Activated T-helper 2 cell treated with anti-CD3 and anti-CD28 coated beads, Interferon-gamma antibody, Interleukin-2, Interleukin-4, amounts not matched to agents 10 μg/mL and 5 μg/mL and 100 μg/mL, durations not matched to agents 14 hours and 24 hours and 36 hours (primary cell): Measurements from ENCODE around the gene PHACTR4. TPM values are rescaled to one million over a fixed set of nuclear protein-coding genes. Genes with fewer than 3 reads are reported as not detected.
"Not testable (repeated sequence)": the region's sequence is repeated elsewhere in the genome, so short reads cannot be mapped to it uniquely, and the experiment has no call there.

Source experiments
- DNase-seq: peaks from one replicate; pipeline ENCODE4 v3.0.0; 2021; ENCODE audit warnings: low spot score
- H3K27ac Mint-ChIP-seq: one replicate; pipeline ENCODE4 v1.8.0; 2021; ENCODE audit warnings: mixed read lengths
- H3K27me3 Mint-ChIP-seq: one replicate; pipeline ENCODE4 v1.8.0; 2021; ENCODE audit warnings: low read depth, mixed read lengths
- H3K36me3 Mint-ChIP-seq: one replicate; pipeline ENCODE4 v1.8.0; 2021; ENCODE audit warnings: low read depth, mixed read lengths
- H3K4me1 Mint-ChIP-seq: one replicate; pipeline ENCODE4 v1.8.0; 2021; ENCODE audit warnings: low read depth, mixed read lengths
- H3K4me3 Mint-ChIP-seq: one replicate; pipeline ENCODE4 v1.8.0; 2021; ENCODE audit warnings: low read depth, mild to moderate bottlenecking, moderate library complexity, mixed read lengths
- H3K9me3 Mint-ChIP-seq: one replicate; pipeline ENCODE4 v1.8.0; 2021; ENCODE audit warnings: mixed read lengths
- intact Hi-C: fragments of 100-400 bp; cut with micrococcal nuclease; formaldehyde crosslinking; loops from one replicate; pipeline ENCODE4 v1.15.1; 2023
- total RNA-seq: library from RNA; stranded (reverse); gene quantifications from 2 replicates; pipeline ENCODE4 v1.2.3, GENCODE V29; 2022

The PHACTR4 gene
- 30.2 and 32.1 TPM in 2 replicates for total RNA-seq

DNA sequence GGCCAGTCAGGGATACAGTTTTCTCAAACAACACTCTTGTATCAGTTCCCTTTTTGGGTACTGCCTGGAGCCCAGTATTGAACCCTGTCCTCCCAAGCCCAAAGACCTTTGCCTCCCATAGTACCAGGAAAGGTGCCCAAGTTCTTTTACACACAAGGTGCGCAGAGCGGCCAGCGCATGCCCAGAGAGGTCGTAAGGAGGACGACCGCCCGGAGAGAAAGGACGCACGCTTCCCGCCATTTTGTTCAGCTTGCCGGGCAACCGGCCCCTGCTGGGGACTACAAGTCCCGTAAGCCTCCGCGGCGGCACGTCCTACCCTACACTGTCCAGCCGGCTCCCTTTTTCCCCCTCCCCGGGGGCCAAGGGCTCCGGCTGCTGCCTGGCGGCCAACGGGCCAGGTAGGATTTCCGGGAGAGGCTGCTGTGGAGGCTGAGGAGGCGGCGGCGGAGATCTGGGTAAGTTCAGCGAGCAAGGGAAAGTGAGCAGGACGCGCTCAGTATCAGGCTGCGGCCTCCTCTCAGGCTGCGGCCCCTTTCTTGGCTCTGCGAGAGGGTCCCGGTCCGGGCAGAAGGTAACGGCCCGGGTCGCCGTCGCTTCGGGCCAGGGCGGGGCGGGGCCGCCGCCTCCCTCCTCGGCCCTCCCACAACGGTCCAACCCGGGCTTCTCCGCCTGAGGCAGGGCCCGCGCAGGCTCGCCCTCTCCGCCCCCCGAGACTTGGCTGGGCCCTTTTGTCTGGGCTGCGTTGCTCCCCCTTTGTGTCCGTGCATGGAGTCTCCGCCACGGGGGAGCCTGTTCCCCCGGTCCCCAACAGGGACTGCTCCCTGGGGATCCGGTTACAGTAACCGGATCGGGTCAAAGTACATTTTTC lies at the start of gene PHACTR4:
Gene PHACTR4 (plus strand): TSS at position 370 of the 868 bp plus-strand sequence. CDS start 37,708 bp downstream, outside the sequence.
- Mint-ChIP-seq H3K36me3 (peaks cover 15% of the 10 kb centered on the region), H3K27ac (peak within 1 kb of the TSS; percentile 93), H3K4me3 (peak within 1 kb of the TSS; percentile 91), H3K4me1 (peaks cover 26% of the 10 kb centered on the region), H3K9me3 (no peaks in the 10 kb centered on the region), H3K27me3 (no peaks in the 10 kb centered on the region)
- DNase-seq, result peak; percentile 77
- intact Hi-C loops, result loop anchor here (2.0 kb wide), 3 partner anchors 121 to 273 kb away; partner anchors contain the start of gene TAF12

DNA sequence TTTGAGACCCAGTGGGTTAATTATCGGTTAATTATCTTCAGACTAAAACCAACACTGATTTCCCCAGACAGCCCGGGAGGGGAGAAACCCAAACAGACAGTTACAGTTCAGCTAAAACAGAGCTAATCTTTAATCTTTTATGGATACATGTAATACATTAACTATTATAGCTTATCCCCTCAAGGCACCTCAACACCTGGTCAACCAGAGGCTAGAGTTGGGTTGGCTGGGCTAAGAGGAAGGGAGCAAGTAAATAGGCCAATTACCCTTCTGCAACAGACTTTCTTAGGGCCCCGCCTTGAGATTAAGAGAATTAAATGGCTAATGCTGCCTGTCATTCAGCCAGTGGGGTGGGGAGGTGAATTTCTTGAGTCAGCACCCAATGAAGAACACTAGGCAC lies 47.3 kb upstream of the PHACTR4 start:
- DNase-seq, result no peak
- H3K36me3 Mint-ChIP-seq, result no peaks in the 10 kb centered on the region
- H3K27me3 Mint-ChIP-seq, result peaks cover 2% of the 10 kb centered on the region
- H3K4me1 Mint-ChIP-seq, result peaks cover 3% of the 10 kb centered on the region
- no peak overlapping the region for H3K4me3 Mint-ChIP-seq
- intact Hi-C loops, result no loop called here
- no peaks in the 10 kb centered on the region for H3K9me3 Mint-ChIP-seq
- H3K27ac Mint-ChIP-seq, result no peak overlapping the region

DNA sequence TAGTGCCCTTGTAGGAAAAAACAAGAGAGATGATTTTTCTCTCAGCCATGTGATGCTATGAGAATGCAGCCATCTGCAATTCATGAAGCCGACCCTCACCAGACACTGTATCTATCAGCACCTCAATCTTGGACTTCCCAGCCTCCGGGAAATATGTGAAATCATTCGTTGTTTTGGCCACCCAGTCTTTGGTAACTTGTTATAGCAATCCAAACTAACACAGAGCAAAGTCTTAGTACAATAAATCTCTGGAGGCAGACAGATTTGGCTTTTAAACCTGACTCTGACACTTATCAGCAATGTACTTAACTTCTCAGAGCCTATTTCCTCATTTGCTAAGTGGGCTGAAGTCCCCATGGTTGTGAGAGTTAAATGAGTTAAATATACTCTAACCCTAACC lies 45.8 kb upstream of the PHACTR4 start:
- no peak for DNase-seq
- Mint-ChIP-seq H3K36me3 (peaks cover 3% of the 10 kb centered on the region), H3K4me1 (peaks cover 5% of the 10 kb centered on the region), H3K27ac (no peak overlapping the region), H3K4me3 (no peak overlapping the region), H3K27me3 (peaks cover 2% of the 10 kb centered on the region), H3K9me3 (no peaks in the 10 kb centered on the region)
- intact Hi-C loops, result no loop called here

DNA sequence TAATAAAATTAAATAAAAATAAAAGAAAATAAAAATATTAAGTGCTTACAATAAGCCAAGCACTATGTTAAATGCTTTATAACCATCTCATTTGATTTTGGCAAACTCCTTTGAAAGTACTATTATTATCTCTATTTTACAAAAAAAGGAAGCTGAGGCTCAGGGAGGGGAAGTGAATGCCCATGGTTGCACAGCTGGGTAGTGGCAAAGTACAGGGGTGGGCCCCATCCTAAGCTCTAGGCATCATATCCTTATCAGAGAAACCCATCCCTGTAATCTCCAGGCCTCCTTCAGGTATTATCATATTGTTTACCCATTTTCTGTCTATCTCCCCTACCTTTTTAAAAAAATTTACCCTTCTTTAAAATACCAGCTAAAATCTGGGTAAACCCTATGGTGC lies 43.0 kb upstream of the PHACTR4 start:
- DNase-seq, result no peak
- peaks cover under 1% of the 10 kb centered on the region for H3K27me3 Mint-ChIP-seq
- H3K36me3 Mint-ChIP-seq, result peaks cover 16% of the 10 kb centered on the region
- H3K27ac Mint-ChIP-seq, result no peak overlapping the region
- intact Hi-C loops, result no loop called here
- H3K4me3 Mint-ChIP-seq, result no peak overlapping the region
- no peaks in the 10 kb centered on the region for H3K9me3 Mint-ChIP-seq
- peaks cover 15% of the 10 kb centered on the region for H3K4me1 Mint-ChIP-seq

DNA sequence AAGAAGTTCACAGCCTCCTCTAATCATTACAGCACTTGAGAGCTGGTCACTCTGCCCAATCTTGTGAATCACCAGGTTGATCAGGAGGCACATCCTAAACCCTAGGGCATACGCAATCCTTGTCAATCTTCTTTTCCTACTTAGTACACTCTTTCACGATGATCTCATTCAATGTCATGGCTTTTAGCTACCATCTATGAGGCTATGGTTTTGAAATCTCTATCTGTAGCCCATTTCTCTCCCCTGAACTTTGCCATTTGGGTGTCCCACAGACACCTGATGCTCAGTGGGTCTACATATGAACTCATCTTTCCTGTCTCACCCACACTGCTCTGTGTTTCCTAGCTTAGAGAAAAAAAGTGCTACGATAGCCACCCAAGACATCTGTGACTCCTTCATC lies 42.6 kb upstream of the PHACTR4 start:
- DNase-seq, result no peak
- Mint-ChIP-seq H3K4me1 (peaks cover 17% of the 10 kb centered on the region), H3K4me3 (no peak overlapping the region), H3K27ac (no peak overlapping the region), H3K36me3 (peaks cover 21% of the 10 kb centered on the region), H3K9me3 (no peaks in the 10 kb centered on the region), H3K27me3 (no peaks in the 10 kb centered on the region)
- intact Hi-C loops, result loop anchor here (1.0 kb wide), 1 partner anchor 78 kb away; no protein-coding TSS in a partner anchor

DNA sequence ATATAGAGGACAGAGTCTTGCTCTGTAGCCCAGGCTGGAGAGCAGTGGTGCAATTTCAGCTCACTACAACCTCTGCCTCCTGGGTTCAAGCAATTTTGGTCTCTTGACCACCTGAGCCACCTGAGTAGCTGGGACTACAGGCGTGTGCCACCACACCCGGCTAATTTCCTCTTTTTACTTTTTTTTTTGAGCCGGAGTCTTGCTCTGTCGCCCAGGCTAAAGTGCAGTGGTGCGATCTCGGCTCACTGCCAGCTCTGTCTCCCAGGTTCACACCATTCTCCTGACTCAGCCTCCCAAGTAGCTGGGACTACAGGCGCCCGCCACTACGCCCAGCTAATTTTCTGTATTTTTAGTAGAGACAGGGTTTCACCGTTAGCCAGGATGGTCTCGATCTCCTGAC lies 42.1 kb upstream of the PHACTR4 start:
- not testable (repeated sequence) for H3K27me3 Mint-ChIP-seq, H3K4me3 Mint-ChIP-seq, H3K9me3 Mint-ChIP-seq, DNase-seq
- intact Hi-C loops, result loop anchor here (1.0 kb wide), 1 partner anchor 78 kb away; no protein-coding TSS in a partner anchor
- Mint-ChIP-seq H3K36me3 (peaks cover 25% of the 10 kb centered on the region), H3K27ac (peak overlapping the region; percentile 10), H3K4me1 (peaks cover 19% of the 10 kb centered on the region)

- intact Hi-C loops, result loop anchor here (2.0 kb wide), 1 partner anchor 69 kb away; the partner anchor contains the start of gene SESN2
- DNase-seq, result no peak
- peaks cover 27% of the 10 kb centered on the region for H3K4me1 Mint-ChIP-seq
- H3K27ac Mint-ChIP-seq, result peak overlapping the region; percentile 97
- no peaks in the 10 kb centered on the region for H3K27me3 Mint-ChIP-seq
- H3K4me3 Mint-ChIP-seq, result peak overlapping the region; percentile 93
- H3K9me3 Mint-ChIP-seq, result no peaks in the 10 kb centered on the region
- peaks cover 33% of the 10 kb centered on the region for H3K36me3 Mint-ChIP-seq
These were observed 41.3 kb upstream of the PHACTR4 start for GRCh38 chr1:28328228-28328648.

DNA sequence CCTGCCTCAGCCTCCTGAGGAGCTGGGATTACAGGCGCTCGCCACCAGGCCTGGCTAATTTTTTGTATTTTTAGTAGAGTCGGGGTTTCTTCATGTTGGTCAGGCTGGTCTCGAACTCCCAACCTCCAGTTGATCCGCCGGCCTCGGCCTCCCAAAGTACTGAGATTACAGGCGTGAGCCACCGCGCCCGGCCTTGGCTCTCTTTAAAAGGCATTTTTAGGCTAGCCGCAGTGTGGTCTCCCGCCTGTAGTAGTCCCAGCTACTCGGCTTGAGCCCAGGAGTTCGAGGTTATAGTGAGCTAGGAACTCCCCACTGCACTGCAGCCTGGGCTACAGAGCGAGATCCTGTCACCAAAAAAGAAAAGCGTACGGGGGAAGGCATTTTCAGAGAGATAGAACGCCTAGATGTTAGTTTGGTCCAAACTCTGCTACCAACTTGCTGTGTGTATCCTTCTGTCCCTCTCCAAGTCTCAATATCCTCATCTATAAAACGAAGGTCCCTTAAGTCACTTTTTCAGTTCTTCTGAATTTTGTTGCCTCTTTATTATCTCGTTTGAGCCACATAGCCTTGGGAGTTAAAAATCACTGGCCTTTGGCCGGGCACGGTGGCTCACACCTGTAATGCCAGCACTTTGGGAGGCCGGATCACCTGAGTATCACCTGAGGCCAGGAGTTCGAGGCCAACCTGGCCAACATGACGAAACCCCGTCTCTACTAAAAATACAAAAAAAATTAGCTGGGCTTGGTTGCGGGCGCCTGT lies 40.0 kb upstream of the PHACTR4 start:
- H3K36me3 Mint-ChIP-seq, result peaks cover 42% of the 10 kb centered on the region
- peak overlapping the region; percentile 93 for H3K4me3 Mint-ChIP-seq
- DNase-seq, result no peak
- peak overlapping the region; percentile 97 for H3K27ac Mint-ChIP-seq
- peaks cover 28% of the 10 kb centered on the region for H3K4me1 Mint-ChIP-seq
- H3K27me3 Mint-ChIP-seq, result no peaks in the 10 kb centered on the region
- H3K9me3 Mint-ChIP-seq, result no peaks in the 10 kb centered on the region
- intact Hi-C loops, result loop anchor here (2.0 kb wide), 1 partner anchor 71 kb away; the partner anchor contains the start of gene SESN2

- Mint-ChIP-seq H3K9me3 (no peaks in the 10 kb centered on the region), H3K27me3 (no peaks in the 10 kb centered on the region), H3K27ac (no peak overlapping the region), H3K4me1 (peaks cover 1% of the 10 kb centered on the region), H3K36me3 (peaks cover 11% of the 10 kb centered on the region), H3K4me3 (no peak overlapping the region)
- intact Hi-C loops, result no loop called here
- no peak for DNase-seq
These were observed 30.6 kb upstream of the PHACTR4 start for GRCh38 chr1:28338897-28339296.

GRCh38 chr1:28339551-28339950 lies 30.0 kb upstream of the PHACTR4 start:
- H3K36me3 Mint-ChIP-seq, result peaks cover 7% of the 10 kb centered on the region
- DNase-seq, result no peak
- H3K4me3 Mint-ChIP-seq, result no peak overlapping the region
- no peaks in the 10 kb centered on the region for H3K27me3 Mint-ChIP-seq
- H3K27ac Mint-ChIP-seq, result no peak overlapping the region
- no peaks in the 10 kb centered on the region for H3K9me3 Mint-ChIP-seq
- H3K4me1 Mint-ChIP-seq, result peaks cover 1% of the 10 kb centered on the region
- intact Hi-C loops, result no loop called here

- intact Hi-C loops, result no loop called here
- H3K27ac Mint-ChIP-seq, result no peak overlapping the region
- peaks cover 3% of the 10 kb centered on the region for H3K36me3 Mint-ChIP-seq
- H3K4me1 Mint-ChIP-seq, result peaks cover 1% of the 10 kb centered on the region
- no peak overlapping the region for H3K4me3 Mint-ChIP-seq
- DNase-seq, result no peak
- no peaks in the 10 kb centered on the region for H3K9me3 Mint-ChIP-seq
- H3K27me3 Mint-ChIP-seq, result no peaks in the 10 kb centered on the region
These were observed 29.1 kb upstream of the PHACTR4 start for GRCh38 chr1:28340221-28340974.

- intact Hi-C loops, result no loop called here
- H3K36me3 Mint-ChIP-seq, result no peaks in the 10 kb centered on the region
These were observed 27.9 kb upstream of the PHACTR4 start for GRCh38 chr1:28341591-28341990.

More at GRCh38 chr1:28341591-28341990, 27.9 kb upstream of the PHACTR4 start:
- no peaks in the 10 kb centered on the region for H3K27me3 Mint-ChIP-seq
- no peak overlapping the region for H3K27ac Mint-ChIP-seq
- DNase-seq, result no peak
- H3K4me1 Mint-ChIP-seq, result peaks cover 4% of the 10 kb centered on the region
- no peaks in the 10 kb centered on the region for H3K9me3 Mint-ChIP-seq
- no peak overlapping the region for H3K4me3 Mint-ChIP-seq
